ENCODE measurements around the gene RFX5.
"Not testable (repeated sequence)": the region's sequence is repeated elsewhere in the genome, so short reads cannot be mapped to it uniquely, and the experiment has no call there.

RFX5 gene

DNA sequence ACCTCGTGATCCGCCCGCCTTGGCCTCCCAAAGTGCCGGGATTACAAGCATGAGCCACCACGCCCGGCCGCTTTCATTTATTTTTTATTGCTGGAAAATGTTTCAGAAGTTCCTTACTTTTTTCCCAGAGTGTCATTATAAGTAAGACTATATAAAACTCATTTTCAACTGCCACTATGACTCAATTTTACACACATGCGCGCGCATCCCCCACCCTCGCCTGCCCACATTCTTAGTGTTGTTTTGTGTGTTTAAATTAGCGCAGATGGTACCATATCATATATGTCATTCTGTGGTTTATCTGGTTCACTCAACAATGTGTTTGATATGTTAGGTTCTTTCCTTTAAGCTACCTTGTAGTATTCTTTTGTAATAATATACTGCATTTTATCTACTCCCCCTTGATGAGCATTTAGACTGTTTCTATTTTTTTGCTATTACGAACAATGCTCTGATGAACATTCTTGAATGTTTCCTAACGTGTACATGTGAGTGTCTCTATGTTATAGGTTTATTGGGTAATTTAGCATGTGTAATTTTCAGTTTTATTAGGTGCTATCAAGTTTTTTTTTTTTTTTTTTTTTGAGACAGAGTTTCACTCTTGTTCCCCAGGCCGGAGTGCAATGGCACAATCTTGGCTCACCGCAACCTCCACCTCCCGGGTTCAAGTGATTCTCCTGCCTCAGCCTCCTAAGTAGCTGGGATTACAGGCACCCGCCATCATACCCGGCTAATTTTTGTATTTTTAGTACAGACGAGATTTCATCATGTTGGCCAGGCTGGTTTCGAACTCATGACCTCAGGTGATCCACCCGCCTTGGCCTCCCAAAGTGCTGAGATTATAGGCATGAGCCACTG, 43.4 kb upstream of the RFX5 start:
- not testable (repeated sequence) for H3K79me1 ChIP-seq (replicated peaks; ENCODE audit: low read length, poor library complexity, severe bottlenecking); H3K4me3 ChIP-seq (ENCODE audit: insufficient read depth in 1 of 2, low read depth in 1 of 2, low read length in 2 of 2); H3K9ac ChIP-seq (ENCODE audit: low read length); H3K27ac ChIP-seq (ENCODE audit: low read length, poor library complexity, severe bottlenecking); H3K18ac ChIP-seq (ENCODE audit: low read depth in 1 of 2, low read length in 2 of 2); DNase-seq; H2BK12ac ChIP-seq (ENCODE audit: low read length in 2 of 2); H4K91ac ChIP-seq (ENCODE audit: low read length); H3K27me3 ChIP-seq (ENCODE audit: control insufficient read depth in 1 of 2, insufficient read depth in 1 of 2, low read length in 2 of 2); H3K9me3 ChIP-seq (ENCODE audit: control insufficient read depth, low read length); H3K36me3 ChIP-seq (ENCODE audit: control insufficient read depth in 1 of 2, insufficient read depth in 2 of 2, low read depth in 1 of 2, low read length in 2 of 2); H3K4me2 ChIP-seq (ENCODE audit: low read length, poor library complexity, severe bottlenecking); H3K4ac ChIP-seq (ENCODE audit: low read depth in 1 of 2, low read length in 2 of 2); H3K4me1 ChIP-seq (ENCODE audit: control insufficient read depth, insufficient read depth, low read depth, low read length); H2BK5ac ChIP-seq (ENCODE audit: low read depth, low read length, poor library complexity, severe bottlenecking); H2BK120ac ChIP-seq (ENCODE audit: low read depth, low read length); H4K8ac ChIP-seq (ENCODE audit: low read length); H2BK15ac ChIP-seq (ENCODE audit: low read depth, poor library complexity, severe bottlenecking); H3K23ac ChIP-seq (ENCODE audit: low read length in 2 of 2); H2AFZ ChIP-seq (ENCODE audit: low read depth, low read length); H2AK5ac ChIP-seq (ENCODE audit: low read length, severe bottlenecking); H3K14ac ChIP-seq (ENCODE audit: low read length in 2 of 2)
- WGBS = 94% methylated on average over 10 of the region's 22 CpGs

DNA sequence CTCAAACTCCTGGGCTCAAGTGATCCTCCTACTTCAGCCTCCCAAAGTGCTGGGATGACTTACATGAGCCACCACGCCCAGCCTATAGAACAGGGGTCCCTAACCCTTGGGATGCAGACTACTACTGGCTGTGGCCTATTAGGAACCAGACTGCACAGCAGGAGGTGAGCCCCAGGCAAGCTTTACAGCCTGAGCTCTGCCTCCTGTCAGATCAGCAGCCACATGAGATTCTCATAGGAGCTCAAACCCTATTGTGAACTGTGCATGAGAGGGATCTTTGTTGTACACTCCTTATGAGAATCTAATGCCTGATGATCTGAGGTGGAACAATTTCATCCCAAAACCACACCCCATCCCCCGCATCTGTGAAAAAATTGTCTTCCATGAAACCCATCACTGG, 39.0 kb upstream of the RFX5 start:
- 75% methylated on average over 1 of the region's 2 CpGs for WGBS
- no peak overlapping the region for H3K14ac ChIP-seq (ENCODE audit: low read length in 2 of 2)

GRCh38 chr1:151384584-151384983, 37.5 kb upstream of the RFX5 start:
- Histone ChIP-seq H3K79me1 (replicated peaks; ENCODE audit: low read length, poor library complexity, severe bottlenecking) (no peaks in the 10 kb centered on the region), H3K23ac (ENCODE audit: low read length in 2 of 2) (no peak overlapping the region), H3K9ac (ENCODE audit: low read length) (no peak overlapping the region), H3K9me3 (ENCODE audit: control insufficient read depth, low read length) (no peaks in the 10 kb centered on the region), H2BK120ac (ENCODE audit: low read depth, low read length) (no peak overlapping the region), H2BK12ac (ENCODE audit: low read length in 2 of 2) (no peak overlapping the region), H3K4me3 (ENCODE audit: insufficient read depth in 1 of 2, low read depth in 1 of 2, low read length in 2 of 2) (no peak overlapping the region), H3K14ac (ENCODE audit: low read length in 2 of 2) (no peak overlapping the region), H3K36me3 (ENCODE audit: control insufficient read depth in 1 of 2, insufficient read depth in 2 of 2, low read depth in 1 of 2, low read length in 2 of 2) (no peaks in the 10 kb centered on the region), H3K4me1 (ENCODE audit: control insufficient read depth, insufficient read depth, low read depth, low read length) (no peaks in the 10 kb centered on the region), H4K8ac (ENCODE audit: low read length) (no peak overlapping the region), H3K27ac (ENCODE audit: low read length, poor library complexity, severe bottlenecking) (no peak overlapping the region), H3K27me3 (ENCODE audit: control insufficient read depth in 1 of 2, insufficient read depth in 1 of 2, low read length in 2 of 2) (peaks cover 0 to 5% of the 10 kb centered on the region in 2 experiments), H2AFZ (ENCODE audit: low read depth, low read length) (no peak overlapping the region), H4K91ac (ENCODE audit: low read length) (no peak overlapping the region), H2AK5ac (ENCODE audit: low read length, severe bottlenecking) (no peak overlapping the region), H3K4me2 (ENCODE audit: low read length, poor library complexity, severe bottlenecking) (no peak overlapping the region), H3K4ac (ENCODE audit: low read depth in 1 of 2, low read length in 2 of 2) (no peak overlapping the region), H3K18ac (ENCODE audit: low read depth in 1 of 2, low read length in 2 of 2) (no peak overlapping the region), H2BK15ac (ENCODE audit: low read depth, poor library complexity, severe bottlenecking) (no peak overlapping the region), H2BK5ac (ENCODE audit: low read depth, low read length, poor library complexity, severe bottlenecking) (no peak overlapping the region)
- WGBS = 83% methylated on average over 2 of the region's 3 CpGs
- DNase-seq = no peak

More for the DNA sequence above, 39.0 kb upstream of the RFX5 start:
- H3K18ac ChIP-seq (ENCODE audit: low read depth in 1 of 2, low read length in 2 of 2) = no peak overlapping the region
- H3K79me1 ChIP-seq (replicated peaks; ENCODE audit: low read length, poor library complexity, severe bottlenecking) = no peaks in the 10 kb centered on the region
- H3K27me3 ChIP-seq (ENCODE audit: control insufficient read depth in 1 of 2, insufficient read depth in 1 of 2, low read length in 2 of 2) = peaks cover 0 to 5% of the 10 kb centered on the region in 2 experiments
- H2AFZ ChIP-seq (ENCODE audit: low read depth, low read length) = no peak overlapping the region
- H2BK5ac ChIP-seq (ENCODE audit: low read depth, low read length, poor library complexity, severe bottlenecking) = no peak overlapping the region
- no peak overlapping the region for H3K27ac ChIP-seq (ENCODE audit: low read length, poor library complexity, severe bottlenecking)
- H3K9ac ChIP-seq (ENCODE audit: low read length) = no peak overlapping the region
- H3K36me3 ChIP-seq (ENCODE audit: control insufficient read depth in 1 of 2, insufficient read depth in 2 of 2, low read depth in 1 of 2, low read length in 2 of 2) = no peaks in the 10 kb centered on the region
- no peak overlapping the region for H2BK12ac ChIP-seq (ENCODE audit: low read length in 2 of 2)
- no peak overlapping the region for H3K4ac ChIP-seq (ENCODE audit: low read depth in 1 of 2, low read length in 2 of 2)
- no peak overlapping the region for H3K4me2 ChIP-seq (ENCODE audit: low read length, poor library complexity, severe bottlenecking)
- no peak overlapping the region for H2BK120ac ChIP-seq (ENCODE audit: low read depth, low read length)
- H4K8ac ChIP-seq (ENCODE audit: low read length) = no peak overlapping the region
- H3K9me3 ChIP-seq (ENCODE audit: control insufficient read depth, low read length) = no peaks in the 10 kb centered on the region
- H2BK15ac ChIP-seq (ENCODE audit: low read depth, poor library complexity, severe bottlenecking) = no peak overlapping the region
- H3K4me1 ChIP-seq (ENCODE audit: control insufficient read depth, insufficient read depth, low read depth, low read length) = no peaks in the 10 kb centered on the region
- H3K4me3 ChIP-seq (ENCODE audit: insufficient read depth in 1 of 2, low read depth in 1 of 2, low read length in 2 of 2) = no peak overlapping the region
- no peak overlapping the region for H3K23ac ChIP-seq (ENCODE audit: low read length in 2 of 2)
- H2AK5ac ChIP-seq (ENCODE audit: low read length, severe bottlenecking) = no peak overlapping the region
- H4K91ac ChIP-seq (ENCODE audit: low read length) = no peak overlapping the region
- no peak for DNase-seq

DNA sequence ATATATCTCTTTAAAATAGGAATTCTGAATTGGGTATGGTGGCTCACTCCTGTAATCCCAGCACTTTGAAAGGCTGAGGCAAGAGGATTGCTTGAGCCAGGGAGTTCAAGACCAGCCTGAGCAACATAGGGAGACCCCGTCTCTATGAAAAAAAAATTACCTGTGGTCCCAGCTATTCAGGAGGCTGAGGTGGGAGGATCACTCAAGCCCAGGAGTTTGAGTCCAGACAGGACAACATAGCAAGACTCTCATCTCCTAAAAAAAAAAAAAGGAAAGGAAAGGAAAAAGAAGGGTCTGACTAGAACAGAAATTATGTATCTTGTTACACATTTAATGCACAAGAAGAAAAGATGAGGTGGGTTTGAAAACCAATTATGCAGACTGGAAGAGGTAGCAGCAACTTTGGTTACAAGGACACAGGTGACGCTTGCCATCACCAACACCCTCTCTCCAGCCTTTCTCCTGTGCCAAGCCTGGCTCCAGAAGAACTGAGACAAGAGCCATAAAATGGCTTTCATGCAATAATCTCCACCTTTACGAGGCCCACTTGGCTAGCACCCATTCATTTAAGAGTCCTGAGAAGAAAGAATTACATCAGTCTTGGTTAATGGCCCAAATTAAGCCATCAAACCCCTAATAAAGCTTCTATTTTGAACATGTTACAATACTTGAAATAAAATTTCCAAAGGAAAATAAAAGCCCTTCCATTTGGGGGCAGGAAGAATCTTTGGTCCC, 30.3 kb upstream of the RFX5 start:
- Histone ChIP-seq H2BK120ac (ENCODE audit: low read depth, low read length) (no peak overlapping the region), H3K9ac (ENCODE audit: low read length) (no peak overlapping the region), H2AFZ (ENCODE audit: low read depth, low read length) (no peak overlapping the region), H3K4me2 (ENCODE audit: low read length, poor library complexity, severe bottlenecking) (no peak overlapping the region), H4K91ac (ENCODE audit: low read length) (no peak overlapping the region), H3K4me1 (ENCODE audit: control insufficient read depth, insufficient read depth, low read depth, low read length) (peaks cover 2% of the 10 kb centered on the region), H3K23ac (ENCODE audit: low read length in 2 of 2) (no peak overlapping the region), H3K18ac (ENCODE audit: low read depth in 1 of 2, low read length in 2 of 2) (no peak overlapping the region), H2BK5ac (ENCODE audit: low read depth, low read length, poor library complexity, severe bottlenecking) (no peak overlapping the region), H2BK12ac (ENCODE audit: low read length in 2 of 2) (no peak overlapping the region), H3K79me1 (replicated peaks; ENCODE audit: low read length, poor library complexity, severe bottlenecking) (peaks cover 1% of the 10 kb centered on the region), H2AK5ac (ENCODE audit: low read length, severe bottlenecking) (no peak overlapping the region), H3K36me3 (ENCODE audit: control insufficient read depth in 1 of 2, insufficient read depth in 2 of 2, low read depth in 1 of 2, low read length in 2 of 2) (no peaks in the 10 kb centered on the region), H3K27ac (ENCODE audit: low read length, poor library complexity, severe bottlenecking) (no peak overlapping the region), H2BK15ac (ENCODE audit: low read depth, poor library complexity, severe bottlenecking) (no peak overlapping the region), H3K4ac (ENCODE audit: low read depth in 1 of 2, low read length in 2 of 2) (no peak overlapping the region), H4K8ac (ENCODE audit: low read length) (no peak overlapping the region), H3K14ac (ENCODE audit: low read length in 2 of 2) (no peak overlapping the region), H3K9me3 (ENCODE audit: control insufficient read depth, low read length) (no peaks in the 10 kb centered on the region), H3K27me3 (ENCODE audit: control insufficient read depth in 1 of 2, insufficient read depth in 1 of 2, low read length in 2 of 2) (peaks cover 0 to 12% of the 10 kb centered on the region in 2 experiments), H3K4me3 (ENCODE audit: insufficient read depth in 1 of 2, low read depth in 1 of 2, low read length in 2 of 2) (no peak overlapping the region)
- no peak for DNase-seq
- 74% methylated on average over 3 of the region's 3 CpGs for WGBS

Data from mesenchymal stem cell (in vitro differentiated cells and primary cell).